Vagina (tissue), 2 donors: ENCODE results near the gene RAB28.

Experiments used
- POLR2A ChIP-seq, 2 donors: fragments of 450-650 bp; IDR thresholded peaks; one replicate each; pipeline ENCODE4 v1.6.1; 2017; ENCODE audit warnings: antibody characterized with exemption in 2 of 2, mild to moderate bottlenecking in 2 of 2, moderate library complexity in 2 of 2
- POLR2AphosphoS5 ChIP-seq, 2 donors: sonication (generic); formaldehyde crosslinking; IDR thresholded peaks; one replicate each; pipeline ENCODE4 v1.9.0; 2017; ENCODE audit warnings: antibody characterized with exemption in 2 of 2, mild to moderate bottlenecking in 2 of 2, low read depth in 1 of 2; ENCODE audit not compliant: insufficient read depth in 1 of 2
- TF ChIP-seq, protein P1 (sequence below), 3 experiments: fragments of 450-650 bp in 2 of 3; fragments of 200-600 bp in 1 of 3; sonication (generic) in 1 of 3; IDR thresholded peaks; one replicate each; pipeline ENCODE4 v1.5.1; 2017 to 2019; ENCODE audit warnings: antibody characterized with exemption in 3 of 3, mild to moderate bottlenecking in 2 of 3, moderate library complexity in 2 of 3

DNA sequence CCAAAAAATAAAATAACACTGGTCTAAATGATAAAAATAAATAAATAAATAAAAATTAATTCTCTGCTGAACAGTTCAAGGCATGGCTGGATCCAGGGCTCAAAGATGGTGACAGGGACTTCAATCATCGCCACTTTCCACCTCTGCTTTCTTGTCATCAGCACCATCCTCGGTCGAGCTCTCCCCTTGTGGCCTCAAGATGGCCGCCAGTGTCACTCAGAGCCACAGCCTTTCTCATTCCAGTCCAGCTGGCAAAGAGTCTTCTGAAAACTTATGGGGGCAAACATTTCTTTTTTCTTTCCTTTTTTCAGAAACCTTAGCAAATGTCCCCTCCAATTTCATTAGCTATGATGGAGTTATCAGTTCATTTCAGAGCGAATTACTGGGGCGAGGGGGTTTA lies 119.5 kb downstream of the RAB28 start:
- TF ChIP-seq, protein P1, sequence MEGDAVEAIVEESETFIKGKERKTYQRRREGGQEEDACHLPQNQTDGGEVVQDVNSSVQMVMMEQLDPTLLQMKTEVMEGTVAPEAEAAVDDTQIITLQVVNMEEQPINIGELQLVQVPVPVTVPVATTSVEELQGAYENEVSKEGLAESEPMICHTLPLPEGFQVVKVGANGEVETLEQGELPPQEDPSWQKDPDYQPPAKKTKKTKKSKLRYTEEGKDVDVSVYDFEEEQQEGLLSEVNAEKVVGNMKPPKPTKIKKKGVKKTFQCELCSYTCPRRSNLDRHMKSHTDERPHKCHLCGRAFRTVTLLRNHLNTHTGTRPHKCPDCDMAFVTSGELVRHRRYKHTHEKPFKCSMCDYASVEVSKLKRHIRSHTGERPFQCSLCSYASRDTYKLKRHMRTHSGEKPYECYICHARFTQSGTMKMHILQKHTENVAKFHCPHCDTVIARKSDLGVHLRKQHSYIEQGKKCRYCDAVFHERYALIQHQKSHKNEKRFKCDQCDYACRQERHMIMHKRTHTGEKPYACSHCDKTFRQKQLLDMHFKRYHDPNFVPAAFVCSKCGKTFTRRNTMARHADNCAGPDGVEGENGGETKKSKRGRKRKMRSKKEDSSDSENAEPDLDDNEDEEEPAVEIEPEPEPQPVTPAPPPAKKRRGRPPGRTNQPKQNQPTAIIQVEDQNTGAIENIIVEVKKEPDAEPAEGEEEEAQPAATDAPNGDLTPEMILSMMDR (IDR thresholded peaks at IDR 0.05) = no peak
- TF ChIP-seq POLR2A (IDR thresholded peaks at IDR 0.05) = no peak
- no peak for TF ChIP-seq POLR2AphosphoS5 (IDR thresholded peaks at IDR 0.05; ENCODE audit: insufficient read depth in 1 of 2, low read depth in 1 of 2)
